Measurements from ENCODE around the gene PLB1. TPM values are rescaled to one million over a fixed set of nuclear protein-coding genes. Genes with fewer than 3 reads are reported as not detected.

PLB1 gene
- total and polyA plus RNA-seq, 2 donors (not counting 1 experiment from before 2014, with no cell fraction given) = 0.25 to 0.51 TPM

GRCh38 chr2:28608500-28609424 is 112.9 kb downstream of the PLB1 start:
- TF ChIP-seq CTCF (IDR thresholded peaks at IDR 0.05) = no peak
- Histone ChIP-seq H3K9me3 (ENCODE audit: control extremely low read depth in 1 of 3, control insufficient read depth in 2 of 3, insufficient read depth in 1 of 3, low read length in 2 of 3) (no peaks in the 10 kb centered on the region), H3K36me3 (replicated peaks in 1 of 2; ENCODE audit: control extremely low read depth in 1 of 2, control insufficient read depth in 1 of 2, extremely low read depth in 1 of 2, insufficient read depth in 2 of 2, low read length in 1 of 2) (no peaks in the 10 kb centered on the region), H3K79me2 (ENCODE audit: control insufficient read depth, insufficient read depth, low read length) (no peaks in the 10 kb centered on the region), H3K4me1 (ENCODE audit: control insufficient read depth in 2 of 2, insufficient read depth in 2 of 2, low read length in 2 of 2) (no peaks in the 10 kb centered on the region), H3K27me3 (replicated peaks in 1 of 4; ENCODE audit: control extremely low read depth in 1 of 4, control insufficient read depth in 3 of 4, insufficient read depth in 4 of 4, low read length in 3 of 4) (peaks cover 0 to 3% (median 0%) of the 10 kb centered on the region in 4 experiments), H3K9ac (ENCODE audit: low read length) (no peak overlapping the region), H3K27ac (ENCODE audit: low read length in 2 of 2) (no peak overlapping the region), H3K4me2 (replicated peaks; ENCODE audit: low read depth, low read length, poor library complexity, severe bottlenecking) (no peak overlapping the region), H3K4me3 (ENCODE audit: control extremely low read depth in 1 of 5, extremely low read depth in 1 of 5, insufficient read depth in 1 of 5, low read depth in 2 of 5, low read length in 4 of 5) (no peak overlapping the region), H2AFZ (ENCODE audit: insufficient read depth, low read depth, low read length, poor library complexity, severe bottlenecking) (no peak overlapping the region), H4K20me1 (ENCODE audit: control insufficient read depth, insufficient read depth, low read length, poor library complexity, severe bottlenecking) (no peaks in the 10 kb centered on the region)
- ATAC-seq (ENCODE audit: low read depth) = no peak
- no peak for DNase-seq
- 96% methylated on average over 4 of the region's 7 CpGs for WGBS (ENCODE audit: insufficient coverage)
- intact Hi-C loops (cut with micrococcal nuclease) = no loop called here
- ChIA-PET CTCF (interaction anchor here (1.9 kb wide), 1 partner anchor 15 kb away, joined by 9 read pairs; no protein-coding TSS in a partner anchor), POLR2A (no interaction called here)
- H3K27ac Mint-ChIP-seq = no peak overlapping the region
- H3K9me3 Mint-ChIP-seq (ENCODE audit: insufficient read depth) = no peaks in the 10 kb centered on the region
- H3K4me3 Mint-ChIP-seq = no peak overlapping the region
- peaks cover 3% of the 10 kb centered on the region for H3K27me3 Mint-ChIP-seq
- H3K4me1 Mint-ChIP-seq = no peaks in the 10 kb centered on the region

GRCh38 chr2:28610583-28611201 is 114.8 kb downstream of the PLB1 start:
- Histone ChIP-seq H3K9me3 (ENCODE audit: control extremely low read depth in 1 of 3, control insufficient read depth in 2 of 3, insufficient read depth in 1 of 3, low read length in 2 of 3) (no peaks in the 10 kb centered on the region), H3K27me3 (replicated peaks in 1 of 4; ENCODE audit: control extremely low read depth in 1 of 4, control insufficient read depth in 3 of 4, insufficient read depth in 4 of 4, low read length in 3 of 4) (peaks cover 0 to 3% (median 0%) of the 10 kb centered on the region in 4 experiments), H3K9ac (ENCODE audit: low read length) (no peak overlapping the region), H2AFZ (ENCODE audit: insufficient read depth, low read depth, low read length, poor library complexity, severe bottlenecking) (no peak overlapping the region), H3K36me3 (replicated peaks in 1 of 2; ENCODE audit: control extremely low read depth in 1 of 2, control insufficient read depth in 1 of 2, extremely low read depth in 1 of 2, insufficient read depth in 2 of 2, low read length in 1 of 2) (no peaks in the 10 kb centered on the region), H3K79me2 (ENCODE audit: control insufficient read depth, insufficient read depth, low read length) (no peaks in the 10 kb centered on the region), H3K4me3 (ENCODE audit: control extremely low read depth in 1 of 5, extremely low read depth in 1 of 5, insufficient read depth in 1 of 5, low read depth in 2 of 5, low read length in 4 of 5) (no peak overlapping the region), H3K27ac (ENCODE audit: low read length in 2 of 2) (no peak overlapping the region), H3K4me1 (ENCODE audit: control insufficient read depth in 2 of 2, insufficient read depth in 2 of 2, low read length in 2 of 2) (no peaks in the 10 kb centered on the region), H4K20me1 (ENCODE audit: control insufficient read depth, insufficient read depth, low read length, poor library complexity, severe bottlenecking) (no peaks in the 10 kb centered on the region), H3K4me2 (replicated peaks; ENCODE audit: low read depth, low read length, poor library complexity, severe bottlenecking) (no peak overlapping the region)
- ATAC-seq (ENCODE audit: low read depth) (no peak), DNase-seq (no peak)
- 43% methylated on average over 7 of the region's 8 CpGs for WGBS (ENCODE audit: insufficient coverage)
- peaks cover 3% of the 10 kb centered on the region for H3K27me3 Mint-ChIP-seq
- ChIA-PET POLR2A (no interaction called here), CTCF (interaction anchor here (0.7 kb wide), 1 partner anchor 407 kb away, joined by 3 read pairs; no protein-coding TSS in a partner anchor)
- H3K4me3 Mint-ChIP-seq = no peak overlapping the region
- H3K27ac Mint-ChIP-seq = peak overlapping the region; percentile 22
- H3K9me3 Mint-ChIP-seq (ENCODE audit: insufficient read depth) = no peaks in the 10 kb centered on the region
- intact Hi-C loops (cut with micrococcal nuclease) = no loop called here
- H3K4me1 Mint-ChIP-seq = no peaks in the 10 kb centered on the region
- TF ChIP-seq CTCF (IDR thresholded peaks at IDR 0.05) (no peak), EZH2 (IDR thresholded peaks at IDR 0.05; ENCODE audit: borderline replicate concordance, insufficient read depth, low read depth, low read length, poor library complexity, severe bottlenecking) (no peak)
